SK-MEL-5 (cell line): ENCODE data around the gene SCML1. TPM values are rescaled to one million over a fixed set of nuclear protein-coding genes. Genes with fewer than 3 reads are reported as not detected.

Source experiments
- DNase-seq: peaks from one replicate; pipeline ENCODE4 v3.0.0-alpha.2; 2016; ENCODE audit warnings: low read depth, low spot score
- in situ Hi-C: cut with HindIII; loops from 2 replicates; pipeline ENCODE4 v1.10.0; 2016; ENCODE audit warnings: low sequenced_read_pairs, high pct_unique_total_duplicates, low pct_unique_long_range_greater_than_20kb
- total RNA-seq: library from RNA; depleted of rRNA; stranded (reverse); fragments of >200 nt; shearing (Covaris generic); gene quantifications from 2 replicates; pipeline ENCODE4 v1.2.3, GENCODE V29; 2014

The SCML1 gene
- total RNA-seq, 1 experiment from 2014 or later: 5.6 TPM

- DNase-seq: no peak
- in situ Hi-C loops: no loop called here
Observed at GRCh38 chrX:17735406-17735805, 1.9 kb upstream of the SCML1 start.

- in situ Hi-C loops: no loop called here
Observed at GRCh38 chrX:17736478-17736855, 826 bp upstream of the SCML1 start.

DNA sequence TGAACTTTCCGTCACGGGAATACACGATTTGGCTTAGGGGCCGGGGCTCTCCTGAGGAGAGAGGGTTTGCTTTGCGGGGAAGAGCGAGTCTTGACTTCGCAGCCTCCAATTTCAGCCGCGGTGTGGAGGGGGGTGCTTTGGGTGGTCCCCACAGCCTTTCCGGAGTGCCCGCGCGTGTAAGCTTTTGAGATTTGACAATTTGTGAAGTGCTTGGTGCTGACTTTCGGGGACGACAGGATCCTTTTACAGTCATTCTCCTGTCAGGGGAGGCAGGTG lies 355 bp downstream of the SCML1 start:
- in situ Hi-C loops: no loop called here
- no peak for DNase-seq

More at GRCh38 chrX:17736478-17736855, 826 bp upstream of the SCML1 start:
- DNase-seq: no peak

GRCh38 chrX:17737986-17738713 lies 857 bp downstream of the SCML1 start:
- in situ Hi-C loops: no loop called here
- peak; percentile 16 for DNase-seq

DNA sequence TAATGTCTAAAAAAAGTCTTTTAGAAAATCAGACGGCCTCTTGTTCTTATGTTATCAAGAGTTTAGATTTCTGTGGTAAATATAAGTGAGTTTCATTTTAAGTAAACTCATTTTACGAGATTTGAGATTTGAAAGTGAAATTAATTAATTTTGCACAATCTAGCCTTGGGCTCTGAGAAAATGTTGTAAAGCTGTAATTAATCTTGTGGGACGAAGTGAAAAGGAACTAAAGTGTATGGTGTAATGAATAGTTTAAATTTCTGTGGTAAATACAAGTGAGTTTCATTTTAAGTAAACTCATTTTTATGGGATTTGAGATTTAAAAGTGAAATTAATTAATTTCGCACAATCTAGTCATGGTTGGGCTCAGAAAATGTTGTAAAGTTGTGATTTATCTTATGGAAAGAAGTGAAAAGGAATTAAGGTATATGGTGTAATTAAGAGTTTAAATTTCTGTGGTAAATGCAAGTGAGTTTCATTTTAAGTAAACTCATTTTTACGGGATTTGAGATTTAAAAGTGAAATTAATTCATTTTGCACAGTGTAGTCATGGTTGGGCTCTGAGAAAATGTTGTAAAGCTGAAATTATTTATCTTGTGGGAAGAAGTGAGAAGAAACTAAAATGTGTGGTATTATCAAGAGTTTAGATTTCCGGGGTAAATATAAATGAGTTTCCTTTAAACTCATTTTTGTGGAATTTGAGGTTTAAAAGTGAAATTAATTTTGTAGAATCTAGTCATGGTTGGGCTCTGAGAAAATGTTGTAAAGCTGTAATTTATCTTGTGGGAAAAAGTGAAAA lies 1.6 kb downstream of the SCML1 start:
- DNase-seq: no peak
- in situ Hi-C loops: no loop called here

- in situ Hi-C loops: no loop called here
- DNase-seq: no peak
Observed at GRCh38 chrX:17740137-17741122, 3.1 kb downstream of the SCML1 start.

- in situ Hi-C loops: no loop called here
- no peak for DNase-seq
Observed at GRCh38 chrX:17741123-17741511, 3.8 kb downstream of the SCML1 start.

DNA sequence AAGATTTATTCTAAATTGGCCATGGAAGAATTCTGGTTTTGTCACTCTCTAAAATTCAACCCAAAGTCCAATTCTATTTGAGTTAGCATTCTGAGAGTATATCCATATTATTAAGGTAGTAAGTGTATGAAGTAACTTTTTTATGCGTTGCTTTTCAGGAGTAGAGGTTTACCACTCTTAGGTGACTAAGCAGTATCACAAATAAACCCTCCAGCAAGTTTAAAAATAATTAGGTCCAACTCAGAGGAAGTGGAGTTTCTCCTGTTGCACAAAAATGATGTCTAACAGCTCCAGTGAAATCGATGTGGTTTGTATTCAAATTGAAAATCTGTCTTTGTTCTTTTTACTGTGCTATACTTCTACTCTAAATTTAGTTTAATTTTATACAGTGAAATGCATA lies 6.6 kb downstream of the SCML1 start:
- no peak for DNase-seq
- in situ Hi-C loops: no loop called here

- in situ Hi-C loops: no loop called here
Observed at GRCh38 chrX:17744896-17745523, 7.7 kb downstream of the SCML1 start.

DNA sequence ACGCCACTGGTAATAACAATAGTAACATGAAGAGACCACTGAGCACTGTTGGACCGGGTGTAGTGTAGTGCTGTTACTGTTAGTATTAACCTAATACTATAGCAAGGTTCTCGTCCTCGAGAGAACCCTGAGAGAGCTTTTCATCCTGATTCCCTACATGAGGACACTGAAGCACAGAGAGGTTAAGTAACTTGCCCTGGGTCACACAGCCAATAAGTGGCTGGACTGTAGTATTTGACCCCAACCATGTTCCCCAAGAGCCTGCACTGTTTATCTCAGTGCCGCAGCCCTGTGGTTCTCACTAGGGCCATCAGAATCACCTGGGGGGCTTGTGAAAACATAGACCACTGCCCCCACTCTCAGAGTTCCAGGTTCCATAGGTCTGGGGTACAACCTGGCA lies 10.4 kb downstream of the SCML1 start:
- no peak for DNase-seq
- in situ Hi-C loops: no loop called here

More at GRCh38 chrX:17744896-17745523, 7.7 kb downstream of the SCML1 start:
- peak; percentile 3 for DNase-seq

DNA sequence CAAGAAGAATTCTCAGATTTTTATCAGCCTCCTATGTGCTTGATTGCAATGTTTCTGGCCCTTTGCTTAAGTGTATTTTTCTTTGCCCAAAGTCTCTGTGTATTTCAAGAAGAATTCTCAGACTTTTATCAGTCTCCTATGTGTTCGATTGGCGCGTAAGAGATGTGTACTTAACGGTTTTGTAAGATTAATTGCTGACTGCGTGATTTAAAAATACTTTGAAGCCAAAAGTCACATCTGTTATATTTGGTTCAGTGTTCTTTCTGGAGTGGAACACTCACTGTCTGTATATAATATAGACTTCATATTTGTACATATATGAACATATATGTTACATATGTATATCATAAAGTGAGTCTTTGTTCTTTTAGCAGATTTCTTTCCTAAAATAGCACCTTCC lies 11.4 kb downstream of the SCML1 start:
- DNase-seq: no peak
- in situ Hi-C loops: no loop called here

DNA sequence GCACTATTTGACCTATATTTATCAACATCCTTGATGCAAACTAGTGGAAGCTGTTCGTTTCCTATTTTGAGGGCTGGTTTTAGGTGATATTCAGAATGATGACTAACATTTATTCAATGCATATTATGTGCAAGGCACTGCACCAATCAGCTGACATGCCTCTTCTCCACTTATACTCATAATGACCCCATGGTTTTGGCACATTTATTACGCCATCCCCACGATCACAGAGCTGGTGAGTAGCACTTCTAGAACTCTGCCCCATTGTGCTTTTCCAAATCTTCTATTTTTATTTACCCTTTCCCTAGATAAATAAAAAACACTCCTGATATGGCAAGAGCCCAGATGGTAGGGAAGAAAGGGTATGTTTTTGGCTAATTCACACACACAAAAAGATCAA lies 13.1 kb downstream of the SCML1 start:
- no peak for DNase-seq
- in situ Hi-C loops: no loop called here

DNA sequence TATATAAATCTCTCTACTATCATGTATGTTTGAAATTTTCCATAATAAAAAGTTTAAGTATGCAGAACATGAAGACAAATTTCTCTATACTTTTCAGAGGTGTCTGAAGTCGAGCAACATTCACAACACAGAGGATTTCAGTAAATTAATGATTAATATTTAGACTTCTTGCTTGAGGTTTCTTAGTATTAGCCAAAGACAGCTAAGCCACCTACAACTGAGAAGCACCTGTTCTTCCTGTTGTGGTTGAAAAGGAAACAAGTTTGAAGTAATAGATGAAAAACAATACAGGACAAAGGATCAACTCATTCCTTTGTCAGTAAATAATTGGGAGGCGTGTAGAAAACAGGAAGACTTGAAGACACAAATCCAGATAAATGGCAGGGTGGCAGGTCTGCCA lies 21.1 kb downstream of the SCML1 start:
- in situ Hi-C loops: no loop called here

DNA sequence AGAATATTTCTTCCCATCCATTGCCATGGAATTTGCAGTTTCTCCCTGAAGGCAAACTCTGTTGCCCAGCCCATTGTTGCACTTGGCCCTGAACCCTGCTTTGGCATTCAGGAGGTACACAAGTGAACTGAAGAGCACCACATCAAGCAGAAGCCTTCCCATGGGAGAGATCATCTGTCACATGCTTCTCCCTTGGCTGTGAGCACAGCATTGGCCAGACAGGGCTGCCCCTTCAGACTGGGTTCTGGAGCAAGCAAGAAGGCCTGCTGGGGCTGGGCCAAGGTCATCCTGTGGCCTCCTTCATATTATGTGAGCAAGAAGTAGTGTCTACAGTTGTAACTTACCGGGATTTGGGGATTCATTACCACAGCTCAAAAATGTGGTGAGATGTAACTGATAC lies 22.7 kb downstream of the SCML1 start:
- in situ Hi-C loops: no loop called here

More for the DNA sequence above, 21.1 kb downstream of the SCML1 start:
- no peak for DNase-seq

DNA sequence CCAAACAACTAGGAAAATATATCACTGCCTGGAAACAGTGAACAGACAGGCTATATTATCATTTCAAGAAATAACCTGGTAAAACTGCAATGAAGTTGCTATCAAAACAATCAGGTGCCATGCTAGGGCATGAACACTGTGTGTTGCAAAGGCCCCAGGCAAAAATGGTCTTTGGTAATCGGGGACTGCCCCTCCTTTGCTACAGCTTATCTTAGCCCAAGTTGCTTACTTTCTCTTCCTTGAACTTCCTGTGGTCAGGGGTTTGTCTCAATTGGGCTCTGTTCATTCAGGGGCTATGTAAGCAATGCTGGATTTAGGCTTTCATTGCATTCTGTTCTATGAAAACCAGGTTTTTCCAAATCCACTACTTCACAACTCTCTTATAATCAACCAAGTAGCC lies 30.4 kb downstream of the SCML1 start:
- in situ Hi-C loops: no loop called here
- peak; percentile 15 for DNase-seq

More for the DNA sequence above, 22.7 kb downstream of the SCML1 start:
- DNase-seq: peak; percentile 15

GRCh38 chrX:17768997-17769396 lies 31.7 kb downstream of the SCML1 start:
- in situ Hi-C loops: no loop called here
- DNase-seq: no peak

- in situ Hi-C loops: no loop called here
- no peak for DNase-seq
Observed at GRCh38 chrX:17769701-17770269, 32.5 kb downstream of the SCML1 start.
